GM23248 (cell line): ENCODE data around the gene IFT43. TPM values are rescaled to one million over a fixed set of nuclear protein-coding genes. Genes with fewer than 3 reads are reported as not detected.

Experiments
- DNase-seq: peaks from one replicate; pipeline ENCODE4 v3.0.0-alpha.2; 2015
- H2AFZ ChIP-seq: fragments of 200-600 bp; sonication (generic); 2 replicates; pipeline ENCODE4 v1.6.1; 2016; ENCODE audit warnings: antibody characterized with exemption
- H3F3A ChIP-seq: fragments of 200-600 bp; sonication (generic); 2 replicates; pipeline ENCODE4 v1.6.1; 2016; ENCODE audit warnings: mild to moderate bottlenecking, antibody characterized with exemption, mixed run types; ENCODE audit not compliant: insufficient read depth
- H3K27ac ChIP-seq: fragments of 200-600 bp; sonication (generic); 2 replicates; pipeline ENCODE4 v1.5.1; 2016; ENCODE audit warnings: mild to moderate bottlenecking
- H3K27me3 ChIP-seq: fragments of 200-600 bp; sonication (generic); replicated peaks from 2 replicates; pipeline ENCODE4 v1.6.1; 2016; ENCODE audit warnings: mild to moderate bottlenecking; ENCODE audit not compliant: insufficient read depth
- H3K36me3 ChIP-seq: fragments of 200-600 bp; sonication (generic); 2 replicates; pipeline ENCODE4 v1.6.1; 2016; ENCODE audit warnings: low read depth, mild to moderate bottlenecking
- H3K4me1 ChIP-seq: fragments of 200-600 bp; sonication (generic); 2 replicates; pipeline ENCODE4 v1.6.1; 2016; ENCODE audit warnings: mild to moderate bottlenecking; ENCODE audit not compliant: insufficient read depth
- H3K4me2 ChIP-seq: fragments of 200-600 bp; sonication (generic); one replicate; pipeline ENCODE4 v1.6.1; 2016; ENCODE audit warnings: mild to moderate bottlenecking; ENCODE audit not compliant: unreplicated experiment
- H3K4me3 ChIP-seq: fragments of 200-600 bp; sonication (generic); 2 replicates; pipeline ENCODE4 v1.5.1; 2016; ENCODE audit warnings: mild to moderate bottlenecking
- H3K79me2 ChIP-seq: fragments of 200-600 bp; sonication (generic); 2 replicates; pipeline ENCODE4 v1.6.1; 2016; ENCODE audit warnings: mild to moderate bottlenecking; ENCODE audit not compliant: insufficient read depth
- H3K9ac ChIP-seq: fragments of 200-600 bp; sonication (generic); 2 replicates; pipeline ENCODE4 v1.6.1; 2016; ENCODE audit warnings: mild to moderate bottlenecking
- H3K9me2 ChIP-seq: fragments of 200-600 bp; sonication (generic); 2 replicates; pipeline ENCODE4 v1.6.1; 2016; ENCODE audit warnings: mixed run types, mild to moderate bottlenecking, moderate library complexity; ENCODE audit not compliant: insufficient read depth
- H3K9me3 ChIP-seq: fragments of 200-600 bp; sonication (generic); one replicate; pipeline ENCODE4 v1.6.1; 2017; ENCODE audit warnings: low read depth
- H4K20me1 ChIP-seq: fragments of 200-600 bp; sonication (generic); 2 replicates; pipeline ENCODE4 v1.6.0; 2016; ENCODE audit not compliant: insufficient read depth
- EZH2 ChIP-seq: fragments of 200-600 bp; sonication (generic); IDR thresholded peaks from 2 replicates; pipeline ENCODE4 v1.6.1; 2018; ENCODE audit warnings: antibody characterized with exemption, mild to moderate bottlenecking; ENCODE audit not compliant: insufficient read depth, poor library complexity, severe bottlenecking
- EZH2phosphoT487 ChIP-seq: fragments of 200-600 bp; sonication (generic); IDR thresholded peaks from 2 replicates; pipeline ENCODE4 v1.6.1; 2018; ENCODE audit warnings: antibody characterized with exemption, moderate library complexity, mild to moderate bottlenecking, low read depth; ENCODE audit not compliant: insufficient read depth
- WGBS, 2 experiments: methylation state at CpG; one replicate each; pipeline ENCODE4 v1.1.6; 2015 to 2017; ENCODE audit warnings: low lambda C conversion rate in 2 of 2, low coverage in 1 of 2; ENCODE audit errors: missing lambda C conversion rate in 2 of 2; 5-methylcytosine and 5-hydroxymethylcytosine counted together
- in situ Hi-C: fragments of 300-500 bp; cut with MboI; formaldehyde crosslinking; loops from 2 replicates; pipeline ENCODE4 v1.15.0; 2020
- polyA plus RNA-seq: library from polyadenylated mRNA; unstranded; fragments of >200 nt; fragmentation: Nextera tagmentation; extraction: Ambion mirVana; gene quantifications from 2 replicates; pipeline ENCODE4 v1.2.1, GENCODE V29; 2016
- total RNA-seq: library from RNA; depleted of rRNA; stranded (reverse); fragments of >200 nt; shearing (Covaris generic); gene quantifications from 2 replicates; pipeline ENCODE4 v1.2.3, GENCODE V29; 2014

The IFT43 gene
- total and polyA plus RNA-seq, 2 experiments from 2014 or later = 41.4 to 67.9 TPM

- Histone ChIP-seq H3K79me2 (no peaks in the 10 kb centered on the region), H3K36me3 (no peaks in the 10 kb centered on the region), H3K27ac (no peak overlapping the region), H4K20me1 (no peaks in the 10 kb centered on the region), H3K9ac (no peak overlapping the region), H3F3A (no peaks in the 10 kb centered on the region), H2AFZ (no peak overlapping the region), H3K9me2 (no peaks in the 10 kb centered on the region), H3K4me2 (no peak overlapping the region), H3K27me3 (no peaks in the 10 kb centered on the region), H3K4me1 (peaks cover 36% of the 10 kb centered on the region), H3K4me3 (no peak overlapping the region), H3K9me3 (no peaks in the 10 kb centered on the region)
- TF ChIP-seq EZH2phosphoT487 (no peak), EZH2 (no peak)
- peak; percentile 12 for DNase-seq
- 62 to 63% methylated on average over 10 of the region's 10 CpGs for WGBS, 2 experiments
- in situ Hi-C loops = no loop called here
Observed at GRCh38 chr14:75978249-75978731, 7.3 kb upstream of the IFT43 start.

DNA sequence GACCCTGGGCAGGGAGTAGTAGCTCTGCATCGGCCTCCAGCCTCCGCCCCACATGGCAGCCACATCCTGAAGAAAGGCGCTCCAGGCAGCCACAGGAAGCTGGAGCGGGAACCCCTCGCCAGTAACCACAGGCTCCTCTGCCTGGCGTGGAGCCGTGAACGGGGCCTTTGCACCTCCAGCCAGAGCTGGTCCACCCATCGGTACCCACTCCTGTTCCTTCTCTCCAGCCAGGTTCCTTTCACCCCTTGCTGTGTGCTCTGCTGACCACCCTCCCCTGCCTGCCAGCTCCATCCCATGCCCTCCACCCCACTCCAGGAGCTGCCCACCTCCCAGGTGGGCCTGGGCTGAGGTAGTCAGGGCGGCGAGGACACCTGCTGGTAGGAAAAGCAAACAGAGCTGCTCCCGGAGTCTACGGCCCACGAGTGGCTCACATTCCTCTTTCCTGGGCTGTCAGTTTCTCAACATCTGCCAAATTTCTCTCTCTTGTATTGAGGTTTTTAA is 6.4 kb upstream of the IFT43 start:
- peak overlapping the region; percentile 98 for H2AFZ ChIP-seq
- peak; percentile 66 for DNase-seq

GRCh38 chr14:75979648-75980565 is 5.7 kb upstream of the IFT43 start:
- H3K9me2 ChIP-seq = no peaks in the 10 kb centered on the region
- H3K36me3 ChIP-seq = no peaks in the 10 kb centered on the region
- peaks cover 36% of the 10 kb centered on the region for H3K4me1 ChIP-seq
- H3K79me2 ChIP-seq = no peaks in the 10 kb centered on the region
- peak overlapping the region; percentile 98 for H2AFZ ChIP-seq
- no peaks in the 10 kb centered on the region for H4K20me1 ChIP-seq
- peak overlapping the region; percentile 94 for H3K4me3 ChIP-seq
- no peaks in the 10 kb centered on the region for H3K9me3 ChIP-seq
- peak overlapping the region; percentile 22; the same call in 1 of the 2 replicates for H3K9ac ChIP-seq
- DNase-seq = peak; percentile 37
- WGBS, 2 experiments = 18 to 23% methylated on average over 24 to 27 of the region's 27 CpGs
- in situ Hi-C loops = loop anchor here (10.0 kb wide), 1 partner anchor 265 kb away; no protein-coding TSS in a partner anchor
- peak overlapping the region; percentile 95 for H3K4me2 ChIP-seq
- H3F3A ChIP-seq = no peaks in the 10 kb centered on the region
- TF ChIP-seq EZH2 (no peak), EZH2phosphoT487 (no peak)
- no peak overlapping the region for H3K27ac ChIP-seq
- H3K27me3 ChIP-seq = no peaks in the 10 kb centered on the region

More for the DNA sequence above, 6.4 kb upstream of the IFT43 start:
- Histone ChIP-seq H3K9ac (no peak overlapping the region), H3K9me3 (no peaks in the 10 kb centered on the region), H4K20me1 (no peaks in the 10 kb centered on the region), H3K27ac (no peak overlapping the region), H3K4me1 (peaks cover 36% of the 10 kb centered on the region), H3F3A (no peaks in the 10 kb centered on the region), H3K79me2 (no peaks in the 10 kb centered on the region), H3K4me2 (peak overlapping the region; percentile 95), H3K4me3 (peak overlapping the region; percentile 94; the same call in 1 of the 2 replicates), H3K27me3 (no peaks in the 10 kb centered on the region), H3K9me2 (no peaks in the 10 kb centered on the region), H3K36me3 (no peaks in the 10 kb centered on the region)
- TF ChIP-seq EZH2 (no peak), EZH2phosphoT487 (no peak)
- in situ Hi-C loops = no loop called here
- WGBS, 2 experiments = 10 to 11% methylated on average over 14 of the region's 14 CpGs

DNA sequence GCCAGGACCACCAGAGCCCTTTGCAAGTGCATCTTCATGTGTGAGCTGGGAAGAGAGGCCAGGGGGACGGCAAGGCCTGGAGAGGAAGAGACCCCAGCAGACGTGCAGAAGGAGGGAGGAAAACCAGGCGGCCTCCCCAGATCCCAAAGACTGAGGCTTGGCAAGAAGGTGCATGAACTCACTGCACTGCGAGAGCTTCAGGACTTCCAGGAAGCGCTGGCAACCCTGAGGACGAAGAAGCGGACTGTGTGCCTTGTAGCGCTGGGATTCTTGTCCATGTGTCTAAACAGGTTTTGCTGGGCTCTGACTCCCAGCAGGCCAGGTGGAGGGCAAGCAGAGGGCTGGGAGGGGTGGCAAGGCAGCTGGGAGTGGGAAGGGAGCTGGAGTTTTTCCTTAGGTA is 4.7 kb upstream of the IFT43 start:
- no peaks in the 10 kb centered on the region for H3K27me3 ChIP-seq
- no peaks in the 10 kb centered on the region for H3K36me3 ChIP-seq
- peak overlapping the region; percentile 95 for H3K4me2 ChIP-seq
- DNase-seq = peak; percentile 55
- peaks cover 36% of the 10 kb centered on the region for H3K4me1 ChIP-seq
- in situ Hi-C loops = loop anchor here (10.0 kb wide), 1 partner anchor 266 kb away; no protein-coding TSS in a partner anchor
- peak overlapping the region; percentile 94 for H3K4me3 ChIP-seq
- peak overlapping the region; percentile 77; the same call in 1 of the 2 replicates for H3K27ac ChIP-seq
- peak overlapping the region; percentile 94 for H3K9ac ChIP-seq
- H3F3A ChIP-seq = no peaks in the 10 kb centered on the region
- H2AFZ ChIP-seq = peak overlapping the region; percentile 98
- H4K20me1 ChIP-seq = no peaks in the 10 kb centered on the region
- H3K9me3 ChIP-seq = no peaks in the 10 kb centered on the region
- TF ChIP-seq EZH2phosphoT487 = no peak
- TF ChIP-seq EZH2 = no peak
- peaks cover 3% of the 10 kb centered on the region; the same call in 1 of the 2 replicates for H3K79me2 ChIP-seq
- no peaks in the 10 kb centered on the region for H3K9me2 ChIP-seq
- 19 to 20% methylated on average over 8 of the region's 8 CpGs for WGBS, 2 experiments
